ENCODE data around the gene XKR3.

GRCh38 chr22:16838073-16838472, 12.9 kb upstream of the XKR3 start:
- no peak for TF ChIP-seq EZH2 (IDR thresholded peaks at IDR 0.05)
- no peak for TF ChIP-seq POLR2AphosphoS5 (IDR thresholded peaks at IDR 0.05; ENCODE audit: borderline replicate concordance, low read depth, low read length)
- TF ChIP-seq FOXP2 (optimal IDR thresholded peaks at IDR 0.05; ENCODE audit: control extremely low read depth, extremely low read length, insufficient read depth) = no peak

All from SK-N-MC (cell line).